ENCODE results near the gene PLXND1.

DNA sequence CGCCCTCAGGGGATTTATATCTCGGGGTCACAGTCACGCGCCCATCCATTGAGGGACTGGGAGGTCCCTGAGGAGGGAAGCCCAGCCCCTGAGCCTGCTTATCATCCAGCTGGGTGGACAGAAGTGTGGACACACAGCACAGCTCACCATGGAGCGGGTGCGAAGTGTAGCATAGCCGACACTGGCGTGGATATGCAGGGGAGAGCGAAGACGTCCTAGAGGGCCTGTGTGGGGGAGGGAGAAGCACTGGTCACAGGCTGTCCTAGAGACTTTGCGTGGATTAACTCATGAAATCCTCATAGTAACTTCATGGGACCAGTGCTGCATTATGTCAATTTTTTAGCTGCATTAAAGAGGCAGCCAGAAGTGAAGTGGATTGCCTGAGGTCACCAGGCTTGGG is 26.1 kb upstream of the PLXND1 start:
- TF ChIP-seq, protein P1, sequence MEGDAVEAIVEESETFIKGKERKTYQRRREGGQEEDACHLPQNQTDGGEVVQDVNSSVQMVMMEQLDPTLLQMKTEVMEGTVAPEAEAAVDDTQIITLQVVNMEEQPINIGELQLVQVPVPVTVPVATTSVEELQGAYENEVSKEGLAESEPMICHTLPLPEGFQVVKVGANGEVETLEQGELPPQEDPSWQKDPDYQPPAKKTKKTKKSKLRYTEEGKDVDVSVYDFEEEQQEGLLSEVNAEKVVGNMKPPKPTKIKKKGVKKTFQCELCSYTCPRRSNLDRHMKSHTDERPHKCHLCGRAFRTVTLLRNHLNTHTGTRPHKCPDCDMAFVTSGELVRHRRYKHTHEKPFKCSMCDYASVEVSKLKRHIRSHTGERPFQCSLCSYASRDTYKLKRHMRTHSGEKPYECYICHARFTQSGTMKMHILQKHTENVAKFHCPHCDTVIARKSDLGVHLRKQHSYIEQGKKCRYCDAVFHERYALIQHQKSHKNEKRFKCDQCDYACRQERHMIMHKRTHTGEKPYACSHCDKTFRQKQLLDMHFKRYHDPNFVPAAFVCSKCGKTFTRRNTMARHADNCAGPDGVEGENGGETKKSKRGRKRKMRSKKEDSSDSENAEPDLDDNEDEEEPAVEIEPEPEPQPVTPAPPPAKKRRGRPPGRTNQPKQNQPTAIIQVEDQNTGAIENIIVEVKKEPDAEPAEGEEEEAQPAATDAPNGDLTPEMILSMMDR (IDR thresholded peaks at IDR 0.05) = no peak
- TF ChIP-seq POLR2A (IDR thresholded peaks at IDR 0.05) = no peak

Data from body of pancreas (tissue), 4 donors.